Activated CD4-positive, CD25-positive, alpha-beta regulatory T cell treated with anti-CD3 and anti-CD28 coated beads, Interleukin-2, amount 50 U/mL, for 16 hours (primary cell): ENCODE measurements around the gene MED23.

Experiments
- DNase-seq: peaks from one replicate; pipeline ENCODE4 v3.0.0-alpha.2; 2020; ENCODE audit warnings: low read depth, low spot score

Gene MED23

DNA sequence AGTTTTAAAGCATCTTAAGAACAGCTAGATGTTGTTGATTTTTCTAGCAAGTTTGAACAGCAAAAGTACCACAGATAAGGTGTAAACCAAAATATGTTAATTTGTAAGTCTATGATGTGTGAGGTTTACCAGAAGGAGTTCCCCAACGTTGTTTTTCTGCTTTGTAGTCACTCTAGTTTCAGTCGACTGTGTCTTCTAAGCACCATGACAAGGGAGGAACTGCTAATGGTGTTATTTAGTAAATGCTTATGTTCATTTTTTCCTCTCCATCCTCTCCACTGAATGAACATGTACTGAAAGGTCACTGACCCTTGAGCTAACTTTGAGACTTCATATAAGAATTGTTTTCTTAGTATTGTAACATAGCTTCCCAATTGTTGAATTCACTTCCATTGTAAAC is 12.1 kb upstream of the MED23 start:
- no peak for DNase-seq

DNA sequence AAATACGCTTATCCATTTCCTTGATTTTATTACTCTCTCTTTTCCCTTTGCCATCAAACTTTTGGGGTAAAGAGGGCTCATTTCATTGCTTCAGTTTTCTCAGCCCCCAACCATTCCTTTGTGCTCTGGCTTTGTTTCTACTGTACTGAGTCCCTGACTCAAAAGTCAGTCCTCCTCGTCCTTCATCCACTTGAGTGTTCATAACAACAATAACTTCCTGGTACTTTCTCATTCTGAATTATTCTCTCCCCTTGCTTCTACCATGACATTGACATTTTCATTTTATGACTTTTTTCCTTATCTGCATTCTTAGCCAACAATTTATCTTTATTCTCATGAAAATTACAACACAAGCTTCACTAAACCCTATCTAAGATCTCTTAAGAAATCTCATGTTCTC is 10.0 kb upstream of the MED23 start:
- no peak for DNase-seq

DNA sequence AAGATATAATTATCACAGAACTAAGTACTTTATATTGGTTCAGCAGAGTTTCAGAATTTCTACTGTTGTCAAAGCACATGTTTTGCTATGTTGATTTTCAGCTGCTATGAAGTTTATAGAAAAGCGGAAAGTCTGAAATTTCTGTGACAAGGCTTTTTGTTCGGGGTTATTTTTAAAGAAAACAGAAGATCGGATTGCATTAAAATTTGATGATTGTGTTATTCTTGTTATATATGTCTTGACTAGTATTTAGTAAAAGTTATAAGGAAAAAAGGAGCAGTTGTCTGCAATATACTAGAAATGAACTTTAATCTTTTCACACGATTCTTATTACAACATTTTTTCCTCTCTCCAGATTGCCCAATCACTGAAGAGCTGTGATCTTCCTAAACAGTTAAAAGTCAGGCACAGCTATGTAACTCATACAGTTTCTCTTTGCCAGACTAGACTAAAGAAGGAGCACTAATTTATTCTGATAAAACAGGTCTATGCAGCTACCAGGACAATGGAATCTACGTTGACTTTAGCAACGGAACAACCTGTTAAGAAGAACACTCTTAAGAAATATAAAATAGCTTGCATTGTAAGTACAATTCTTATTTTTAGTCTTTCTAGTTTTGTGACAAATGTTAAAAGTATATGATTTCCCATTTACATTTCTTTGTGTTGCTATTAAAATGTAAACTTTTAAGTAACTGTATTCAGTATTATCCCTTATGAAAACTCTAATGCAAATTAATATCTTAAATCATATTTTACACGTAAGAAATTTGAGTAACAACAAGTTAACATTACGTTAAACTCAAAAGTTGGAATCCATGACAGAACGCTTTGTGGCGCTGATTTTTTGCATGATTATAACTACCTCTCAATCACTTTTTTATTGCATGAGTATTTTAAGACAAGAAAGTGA is 9.1 kb upstream of the MED23 start, which contains the start of gene ENPP3:
Gene ENPP3, plus strand, starts transcription at position 423 of the 913 bp plus-strand sequence. Its CDS starts 83 bp downstream, at position 506.
- DNase-seq = no peak

DNA sequence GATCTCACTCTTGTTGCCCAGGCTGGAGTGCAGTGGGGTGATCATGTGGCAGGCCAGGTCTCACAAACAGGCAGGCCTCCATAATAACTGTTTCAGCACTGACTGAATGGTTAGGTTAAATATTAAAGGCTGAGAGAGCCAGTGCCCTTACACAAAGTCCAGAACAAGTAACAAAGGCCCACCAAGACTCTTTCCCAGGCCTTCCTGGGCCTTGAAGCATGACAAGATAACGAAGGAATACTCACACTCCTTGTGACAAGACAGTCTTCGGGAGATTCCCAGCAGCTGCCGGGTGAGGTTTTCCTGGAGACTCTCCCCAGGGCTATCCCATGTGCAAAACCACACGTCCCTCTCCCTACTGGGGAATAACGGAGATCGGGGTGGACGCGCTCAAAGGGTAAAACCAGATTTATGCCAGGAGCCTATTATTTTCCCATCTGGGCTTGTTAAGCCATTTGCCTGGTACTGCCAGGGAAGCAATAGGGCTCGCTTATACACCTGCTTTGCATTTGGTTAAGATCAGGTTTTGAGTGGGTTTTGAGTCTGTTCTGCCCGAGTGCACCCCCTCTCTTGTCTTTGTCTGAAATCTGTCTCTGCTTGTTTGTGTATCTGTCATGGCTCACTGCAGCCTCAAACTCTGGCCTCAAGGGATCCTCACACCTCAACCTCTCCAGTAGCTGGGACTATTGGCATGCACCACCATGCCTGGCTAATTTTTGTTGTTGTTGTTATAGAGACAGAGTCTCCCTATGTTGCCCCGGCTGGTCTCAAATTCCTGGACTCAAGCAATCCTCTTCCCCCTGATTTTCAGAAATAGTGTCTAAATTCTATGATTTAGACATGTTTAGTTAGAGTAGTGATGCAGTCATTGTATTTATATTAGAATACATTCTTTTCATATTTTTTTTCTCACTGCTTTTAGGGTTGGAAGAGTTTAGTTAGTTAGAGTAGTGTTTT is 7.6 kb upstream of the MED23 start:
- no peak for DNase-seq

DNA sequence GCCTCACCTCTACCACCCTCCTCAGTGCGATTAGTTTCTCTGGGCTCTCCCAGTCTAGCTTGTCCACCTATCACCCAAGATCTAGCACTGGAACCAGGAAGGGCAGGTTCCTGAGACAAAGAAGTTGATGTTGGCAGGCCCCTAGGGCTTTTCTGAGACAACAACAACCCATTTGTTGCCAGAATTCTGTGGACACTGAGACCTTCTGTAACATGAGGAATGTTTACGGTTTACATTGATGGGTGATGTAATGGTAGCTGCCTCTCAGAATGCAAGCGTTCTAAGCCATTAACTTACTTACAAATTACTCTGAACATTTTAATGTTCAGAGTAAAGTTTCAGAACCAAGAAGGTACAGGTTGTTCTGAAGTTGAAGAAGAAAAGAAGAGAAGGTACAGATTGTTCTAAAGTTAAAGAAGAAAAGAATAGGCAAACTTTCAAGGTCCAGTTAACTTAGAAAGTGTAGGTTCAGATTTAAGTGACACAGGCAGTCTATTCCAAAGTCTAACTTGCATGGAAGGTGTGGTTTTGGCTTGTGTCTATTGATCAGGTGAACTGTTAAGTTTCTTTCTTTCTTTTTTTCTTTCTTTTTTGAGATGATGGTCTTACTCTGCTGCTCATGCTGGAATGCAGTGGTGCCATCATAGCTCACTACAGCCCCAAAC is 3.7 kb upstream of the MED23 start:
- DNase-seq = no peak

DNA sequence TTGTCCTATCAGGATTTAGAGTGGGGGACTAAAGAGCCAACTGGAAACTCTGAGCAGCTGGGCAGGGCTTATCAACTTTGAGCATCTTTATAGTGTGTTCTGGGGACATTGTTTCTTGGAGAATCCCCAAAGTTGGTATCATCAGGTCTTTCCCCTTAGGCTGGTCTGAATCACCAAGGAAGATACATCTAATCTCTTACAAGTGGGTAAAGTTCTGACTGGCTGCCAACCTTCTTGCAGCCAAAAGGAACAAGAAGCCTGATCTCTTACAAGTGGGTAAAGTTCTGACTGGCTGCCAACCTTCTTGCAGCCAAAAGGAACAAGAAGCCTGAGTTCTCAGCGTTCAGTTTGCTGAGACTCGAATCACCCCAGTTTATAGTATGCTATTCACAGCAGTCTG is 1.6 kb upstream of the MED23 start:
- DNase-seq = no peak

DNA sequence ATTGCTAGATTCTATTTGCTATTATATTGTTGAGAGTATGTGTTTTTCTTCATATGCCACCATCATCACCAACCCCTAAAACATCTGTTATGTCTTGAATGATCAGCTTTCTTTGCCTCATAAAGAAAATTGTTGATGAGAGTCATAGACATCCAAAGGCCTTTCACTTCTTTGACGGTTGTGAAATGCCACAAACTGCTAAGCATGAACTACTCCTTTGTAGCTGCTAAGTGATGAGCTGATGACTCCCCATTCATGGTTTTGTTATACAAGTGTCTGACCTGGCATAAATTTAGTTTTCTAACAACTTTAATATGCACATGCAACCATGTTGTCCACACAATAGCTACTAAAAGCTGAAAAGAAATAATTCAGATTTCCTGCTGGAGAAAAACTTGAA is 684 bp upstream of the MED23 start:
- no peak for DNase-seq

DNA sequence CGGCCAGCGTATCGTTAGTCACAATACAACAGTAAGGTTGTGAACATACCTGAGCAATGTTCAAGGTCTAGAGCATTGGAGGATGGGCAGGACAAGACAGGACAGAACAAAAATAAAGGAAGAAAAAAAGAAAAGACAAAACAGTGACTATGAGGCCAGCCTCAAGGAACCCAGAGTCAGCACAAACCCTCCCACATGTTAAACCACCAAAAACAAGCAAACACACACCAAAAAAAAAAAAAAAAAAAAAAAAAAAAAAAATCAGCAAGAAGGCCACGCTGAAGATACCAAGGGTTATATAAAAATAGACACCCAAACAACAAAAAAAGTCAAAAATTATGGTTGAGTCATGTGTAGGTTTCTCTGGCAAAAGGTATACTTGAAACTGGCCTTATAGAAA is 12.8 kb downstream of the MED23 start:
- no peak for DNase-seq

DNA sequence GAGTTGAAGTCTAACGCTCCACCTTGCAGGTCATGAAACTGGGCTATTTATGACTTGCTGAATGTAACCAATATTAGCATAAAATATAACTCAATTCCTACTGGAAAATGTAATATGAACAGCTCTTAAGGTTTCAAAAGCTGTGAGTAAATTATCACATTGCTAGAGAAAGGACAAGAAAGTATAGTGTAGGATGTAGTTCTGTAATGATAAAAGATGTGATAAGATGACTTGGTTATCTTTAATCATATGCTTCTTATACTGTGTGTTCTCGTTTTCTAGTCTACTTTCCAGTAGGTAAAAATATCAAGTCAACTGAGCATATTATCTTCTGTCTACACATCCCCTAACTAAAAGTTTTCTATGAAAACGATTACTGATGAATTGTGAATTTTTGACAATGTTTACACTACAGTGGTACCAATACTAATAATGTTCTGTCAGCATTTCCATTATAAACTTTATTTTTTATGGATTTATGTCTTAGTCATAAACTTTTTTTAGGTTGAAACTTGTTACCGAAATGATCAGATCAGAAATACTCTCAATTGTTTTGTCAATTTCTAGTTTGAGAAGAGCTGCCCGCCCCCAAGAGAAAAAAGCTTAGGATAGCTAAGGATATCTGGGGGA is 14.6 kb downstream of the MED23 start:
- DNase-seq = no peak

DNA sequence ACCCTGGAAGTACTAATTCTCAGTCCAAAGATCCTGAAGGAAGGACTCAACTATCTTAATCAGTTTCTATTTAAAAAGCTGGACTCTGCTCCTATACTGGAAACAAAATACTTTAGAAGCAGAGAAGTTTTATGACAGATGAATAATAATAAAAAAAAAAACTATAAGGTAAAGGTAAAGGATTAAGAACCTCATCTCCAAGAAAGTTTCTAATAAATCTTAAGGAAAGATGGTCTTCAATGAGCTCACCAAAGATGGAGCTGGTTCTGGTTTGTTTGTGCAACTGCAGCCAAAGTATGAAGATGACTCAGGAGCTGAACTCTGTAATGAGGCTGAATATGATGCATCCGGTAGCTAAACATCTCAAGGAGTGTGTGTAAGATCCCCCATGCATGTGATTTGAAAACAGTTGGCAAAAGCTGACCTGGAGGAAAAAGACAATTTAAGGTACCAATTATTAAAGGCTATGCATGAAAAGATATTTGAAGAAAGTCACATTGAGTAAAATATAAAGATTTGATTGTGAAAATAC is 25.2 kb downstream of the MED23 start:
- no peak for DNase-seq

DNA sequence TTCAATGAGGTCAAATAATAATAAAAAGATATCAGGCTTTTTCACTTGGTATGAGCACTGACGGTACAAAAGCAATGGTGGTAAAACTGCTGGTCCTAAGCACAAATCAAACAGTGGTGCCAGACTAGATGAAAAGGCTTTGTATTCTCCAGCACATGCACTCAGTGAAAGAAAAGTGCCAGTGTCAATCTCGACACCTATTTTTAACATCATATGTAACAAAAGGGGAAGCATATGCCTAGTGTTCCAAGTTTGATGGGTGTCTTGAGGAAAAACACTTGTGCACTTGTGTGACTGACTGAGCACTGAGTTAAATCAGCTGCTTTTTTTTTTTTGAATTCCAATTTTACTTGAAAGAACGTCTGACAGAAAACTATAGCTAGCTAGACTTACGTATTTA is 27.3 kb downstream of the MED23 start:
- DNase-seq = no peak

DNA sequence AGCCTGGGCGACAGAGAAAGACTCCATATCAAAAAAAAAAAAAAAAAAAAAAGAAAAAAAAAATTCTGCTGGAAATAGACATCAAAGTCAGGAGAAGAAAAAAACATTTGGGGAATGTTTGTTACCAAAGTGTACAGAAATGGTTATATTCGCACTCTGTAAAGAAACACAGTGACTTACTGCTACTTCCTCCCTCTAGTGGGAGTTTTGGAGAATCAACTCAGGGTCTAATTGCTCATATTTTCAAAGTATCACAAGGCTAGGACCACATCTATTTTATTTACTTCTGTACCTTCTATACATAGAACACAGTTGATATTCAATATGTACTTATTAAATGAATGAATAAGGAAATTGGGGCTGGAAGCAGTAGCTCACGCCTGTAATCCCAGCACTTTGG is 30.6 kb downstream of the MED23 start:
- DNase-seq = no peak

DNA sequence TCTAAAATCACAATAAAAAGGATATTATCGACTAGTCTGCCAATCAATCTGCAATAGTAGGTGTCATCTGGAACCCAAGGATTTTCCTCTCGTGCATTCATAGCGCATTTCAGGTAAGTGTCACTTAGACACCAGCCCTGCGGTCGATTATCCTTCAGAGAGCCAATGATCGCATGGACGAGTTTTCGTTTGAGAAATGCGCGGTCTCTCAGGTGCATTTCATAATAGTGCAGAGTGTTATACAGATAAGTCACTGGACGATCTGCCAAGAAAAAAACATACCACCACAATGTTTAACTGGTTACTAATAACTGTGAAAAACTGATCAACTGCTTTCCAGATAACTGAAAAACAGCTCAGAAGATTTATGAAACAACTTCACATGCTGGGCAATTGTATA is 34.0 kb downstream of the MED23 start:
- DNase-seq = no peak

DNA sequence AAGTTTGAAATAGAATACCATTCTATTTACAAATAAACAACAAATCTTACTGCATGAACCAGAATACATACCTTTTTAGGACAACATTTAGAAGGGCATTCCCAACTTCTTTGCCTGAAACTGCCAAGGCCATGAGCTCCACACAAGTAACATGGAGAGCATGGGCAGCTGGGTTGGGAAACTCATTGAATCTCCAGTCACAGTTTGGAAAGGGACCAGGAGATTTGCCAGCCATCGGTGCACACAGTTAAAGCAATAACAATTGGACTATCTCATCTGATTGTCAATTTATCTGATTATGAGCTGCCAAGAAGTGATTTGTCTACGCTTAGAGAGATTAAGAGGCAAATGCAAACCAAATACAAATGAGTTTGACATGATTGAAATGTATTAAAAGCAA is 35.1 kb downstream of the MED23 start:
- no peak for DNase-seq

DNA sequence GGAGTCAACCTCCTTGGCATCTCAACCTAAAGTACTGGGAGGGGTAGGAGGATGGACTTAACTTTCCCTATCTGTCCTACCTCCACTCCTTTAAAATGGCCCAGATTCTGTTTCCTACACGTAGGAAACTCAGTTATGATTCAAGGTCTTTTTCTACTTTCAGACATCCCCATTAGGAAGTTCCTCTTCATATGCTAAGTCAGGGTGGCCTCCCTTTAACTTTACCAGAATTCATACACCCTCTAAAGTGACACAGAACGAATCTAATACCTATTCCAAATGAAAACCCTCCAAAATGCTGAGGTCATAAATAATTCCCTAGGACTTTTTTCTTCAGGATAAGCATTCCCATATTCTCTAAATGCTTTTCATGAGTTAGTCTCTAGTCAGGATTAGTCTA is 39.4 kb downstream of the MED23 start:
- no peak for DNase-seq

DNA sequence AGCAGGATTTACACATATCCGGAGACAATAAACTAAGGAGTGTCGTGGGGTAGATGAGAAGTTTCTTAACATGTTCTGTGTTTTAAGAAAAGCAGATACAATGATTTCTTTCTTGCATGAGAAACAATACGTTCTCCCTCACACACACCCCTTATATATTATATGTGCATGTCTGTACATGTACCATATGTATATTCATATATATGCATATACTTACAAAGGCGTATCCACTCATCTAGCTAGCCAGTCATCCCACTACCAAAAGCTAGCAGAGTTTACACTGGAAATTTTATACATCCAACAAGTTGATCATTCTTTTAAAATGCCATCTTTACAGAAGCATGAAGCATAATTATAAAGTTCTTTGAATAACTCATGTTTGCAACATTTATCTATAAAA is 40.1 kb downstream of the MED23 start:
- no peak for DNase-seq

DNA sequence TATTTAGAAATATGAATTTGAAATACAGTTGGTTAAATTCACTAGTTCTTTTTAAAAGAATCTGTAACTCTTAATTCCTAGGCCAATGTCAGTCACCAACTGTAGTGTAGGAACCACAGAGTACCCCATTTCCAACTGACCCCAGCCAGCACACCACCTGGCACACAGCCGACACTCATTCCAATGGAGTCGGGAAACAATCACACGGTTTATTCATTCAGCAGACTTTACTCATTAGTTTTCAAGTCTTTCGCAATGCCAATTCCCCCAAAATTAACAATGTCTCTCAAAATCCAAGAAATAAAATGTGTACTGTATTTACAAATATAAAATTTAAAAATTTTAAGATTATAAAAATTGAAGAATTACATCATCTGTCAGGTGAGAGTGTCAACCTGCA is 41.5 kb downstream of the MED23 start:
- no peak for DNase-seq

DNA sequence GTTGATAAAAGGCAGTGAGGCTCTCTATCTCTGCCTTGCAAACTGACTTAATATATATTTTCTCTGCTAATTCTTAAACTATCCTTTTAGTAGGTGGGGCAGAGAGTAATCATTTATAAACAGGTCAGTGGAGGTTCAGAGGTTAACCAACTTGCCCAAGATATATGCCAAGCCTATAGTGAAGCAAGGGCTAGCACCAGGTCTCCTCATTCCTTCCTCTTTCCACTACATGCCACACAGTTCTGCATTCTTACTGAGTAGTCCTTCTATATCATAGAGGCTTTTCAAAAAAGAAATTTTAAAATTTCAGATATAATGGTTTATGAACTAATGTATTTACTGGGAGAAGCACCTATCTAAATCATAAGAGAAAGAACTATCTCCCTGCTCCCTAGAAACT is 46.5 kb downstream of the MED23 start:
- no peak for DNase-seq

DNA sequence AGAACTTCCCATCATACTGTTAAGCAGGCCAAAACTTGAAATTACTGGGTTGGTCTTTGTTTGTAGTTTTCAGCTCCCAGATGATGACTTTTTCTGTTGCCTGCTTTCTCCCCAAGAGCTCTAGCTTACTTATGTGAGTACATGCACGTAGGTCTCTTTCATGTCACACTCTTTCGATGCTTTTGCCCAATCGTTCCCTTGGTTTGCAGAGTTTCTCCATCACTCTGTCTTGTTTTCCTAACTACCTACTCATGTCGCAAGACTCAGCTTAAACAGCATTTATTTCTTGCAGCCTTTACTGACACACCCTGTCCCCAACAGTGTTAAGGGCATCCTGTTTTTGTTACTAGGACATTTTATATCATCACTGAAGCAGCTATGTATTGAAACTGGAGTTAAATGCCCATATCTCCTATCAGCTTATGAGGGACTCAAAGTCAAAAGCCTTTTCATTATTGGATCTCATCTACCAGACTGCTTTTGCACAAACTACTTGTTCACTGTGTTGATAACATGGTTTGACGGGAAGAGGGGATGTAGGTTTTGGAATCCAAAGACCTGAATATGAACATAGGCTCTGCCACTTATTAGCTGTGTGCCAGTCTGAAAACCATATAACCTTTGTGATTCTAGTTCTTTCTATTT is 52.1 kb downstream of the MED23 start:
- DNase-seq = no peak

DNA sequence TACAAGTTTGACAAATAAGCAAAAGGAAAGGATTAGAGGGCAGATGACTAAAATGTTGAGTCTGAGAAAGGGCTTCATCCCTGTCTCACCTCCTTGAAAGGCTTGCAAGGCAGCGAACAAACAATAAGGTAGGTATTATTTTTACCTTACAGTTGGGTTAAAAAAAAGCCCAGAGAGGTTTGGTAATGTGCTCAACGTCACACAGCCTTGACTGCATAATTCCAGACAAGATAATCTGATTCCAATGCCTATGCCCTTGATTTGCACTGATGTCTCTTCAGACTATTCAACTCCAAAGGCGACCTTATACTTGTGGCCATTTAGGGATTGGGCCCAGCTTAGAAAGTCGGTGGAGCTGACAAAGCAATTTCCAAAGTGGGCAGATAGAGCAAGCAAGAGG is 53.4 kb downstream of the MED23 start:
- no peak for DNase-seq

DNA sequence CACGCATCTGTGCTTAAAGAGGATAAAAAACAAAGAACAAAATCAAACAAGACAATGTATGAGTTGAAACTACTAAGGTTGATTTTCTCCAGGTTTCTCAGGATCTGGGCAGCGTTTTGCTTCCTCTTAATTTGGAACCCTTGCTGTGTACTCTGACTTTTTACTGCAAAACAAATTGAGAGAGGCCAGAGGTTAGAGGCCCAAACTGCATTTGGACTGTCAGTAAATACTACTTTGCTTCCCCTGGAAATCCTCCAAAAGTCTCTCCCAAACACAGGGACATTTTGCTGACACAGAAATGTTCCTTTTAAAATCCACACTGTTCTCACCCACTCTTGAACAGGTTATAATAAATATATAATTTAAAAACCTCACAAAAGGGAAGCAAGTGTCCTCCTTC is 53.9 kb downstream of the MED23 start:
- DNase-seq = no peak
